AG08396 (cell line): Measurements from ENCODE around the gene SSU72.
A peak's percentile ranks its signal among the peaks of the same experiment; 100 is the strongest.

Experiments
- DNase-seq: peaks from one replicate; pipeline ENCODE4 v3.0.0; 2012; ENCODE audit warnings: low spot score, mixed read lengths

The SSU72 gene

GRCh38 chr1:1610796-1611195 lies 36.1 kb upstream of the SSU72 start:
- no peak for DNase-seq

- no peak for DNase-seq
Observed at GRCh38 chr1:1609822-1610485, 35.3 kb upstream of the SSU72 start.

GRCh38 chr1:1606232-1606631 lies 31.6 kb upstream of the SSU72 start:
- DNase-seq = no peak

GRCh38 chr1:1605724-1606123 lies 31.1 kb upstream of the SSU72 start:
- DNase-seq = no peak

- no peak for DNase-seq
Observed at GRCh38 chr1:1605034-1605591, 30.4 kb upstream of the SSU72 start.

- DNase-seq = no peak
Observed at GRCh38 chr1:1604374-1605033, 29.8 kb upstream of the SSU72 start.

- no peak for DNase-seq
Observed at GRCh38 chr1:1603671-1604373, 29.2 kb upstream of the SSU72 start.

- no peak for DNase-seq
Observed at GRCh38 chr1:1602968-1603506, 28.4 kb upstream of the SSU72 start.

GRCh38 chr1:1602304-1602967 lies 27.8 kb upstream of the SSU72 start:
- DNase-seq = no peak

GRCh38 chr1:1601564-1602303 lies 27.1 kb upstream of the SSU72 start:
- no peak for DNase-seq

GRCh38 chr1:1600861-1601563 lies 26.3 kb upstream of the SSU72 start:
- DNase-seq = no peak

GRCh38 chr1:1599935-1600860 lies 25.5 kb upstream of the SSU72 start, which contains the start of gene FNDC10:
TSS of gene FNDC10 (minus strand) at chr1:1600135. CDS start at chr1:1600015, 120 bp downstream.
- DNase-seq = no peak

GRCh38 chr1:1599030-1599934 lies 24.6 kb upstream of the SSU72 start:
- peak; percentile 83 for DNase-seq

GRCh38 chr1:1598720-1599029 lies 24.0 kb upstream of the SSU72 start:
- DNase-seq = peak; percentile 12

GRCh38 chr1:1598051-1598719 lies 23.5 kb upstream of the SSU72 start:
- peak; percentile 4 for DNase-seq

GRCh38 chr1:1597275-1597930 lies 22.7 kb upstream of the SSU72 start:
- DNase-seq = peak; percentile 59

GRCh38 chr1:1596493-1597274 lies 22.0 kb upstream of the SSU72 start:
- no peak for DNase-seq
